Measurements from ENCODE around the gene STIL. TPM values are rescaled to one million over a fixed set of nuclear protein-coding genes. Genes with fewer than 3 reads are reported as not detected.
"Not testable (repeated sequence)": the region's sequence is repeated elsewhere in the genome, so short reads cannot be mapped to it uniquely, and the experiment has no call there.

Gene STIL
- total and polyA plus RNA-seq, 4 donors, result 0.26 to 20.5 (median 0.75) TPM

DNA sequence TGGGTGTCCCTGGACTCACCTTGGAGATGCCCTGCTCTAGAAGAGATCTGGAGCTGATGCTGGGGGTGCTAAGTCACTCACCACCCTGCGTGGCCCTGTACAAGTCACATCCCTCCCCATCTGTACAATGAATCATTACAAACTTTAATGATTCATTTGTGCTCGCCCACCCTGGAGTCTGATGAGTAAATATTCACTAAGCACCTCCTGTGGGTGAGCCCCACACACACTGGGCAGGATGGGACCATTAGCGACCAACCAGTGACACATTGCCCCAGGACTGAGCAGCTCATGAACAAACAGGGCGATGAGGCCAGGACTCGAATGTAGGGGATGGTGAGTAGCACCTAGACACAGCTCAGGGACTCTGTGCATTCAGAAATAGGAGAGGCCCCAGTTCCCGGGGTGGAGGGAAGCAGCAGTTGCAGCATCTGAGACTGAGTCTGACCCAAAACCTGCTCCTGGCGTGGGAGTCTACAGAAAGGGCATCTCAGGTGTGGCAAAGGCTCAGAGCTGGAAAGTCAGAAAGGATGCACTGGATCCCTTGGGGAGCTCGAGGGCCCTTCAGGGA lies 106.1 kb downstream of the STIL start (continued):
- TF ChIP-seq, protein P1, sequence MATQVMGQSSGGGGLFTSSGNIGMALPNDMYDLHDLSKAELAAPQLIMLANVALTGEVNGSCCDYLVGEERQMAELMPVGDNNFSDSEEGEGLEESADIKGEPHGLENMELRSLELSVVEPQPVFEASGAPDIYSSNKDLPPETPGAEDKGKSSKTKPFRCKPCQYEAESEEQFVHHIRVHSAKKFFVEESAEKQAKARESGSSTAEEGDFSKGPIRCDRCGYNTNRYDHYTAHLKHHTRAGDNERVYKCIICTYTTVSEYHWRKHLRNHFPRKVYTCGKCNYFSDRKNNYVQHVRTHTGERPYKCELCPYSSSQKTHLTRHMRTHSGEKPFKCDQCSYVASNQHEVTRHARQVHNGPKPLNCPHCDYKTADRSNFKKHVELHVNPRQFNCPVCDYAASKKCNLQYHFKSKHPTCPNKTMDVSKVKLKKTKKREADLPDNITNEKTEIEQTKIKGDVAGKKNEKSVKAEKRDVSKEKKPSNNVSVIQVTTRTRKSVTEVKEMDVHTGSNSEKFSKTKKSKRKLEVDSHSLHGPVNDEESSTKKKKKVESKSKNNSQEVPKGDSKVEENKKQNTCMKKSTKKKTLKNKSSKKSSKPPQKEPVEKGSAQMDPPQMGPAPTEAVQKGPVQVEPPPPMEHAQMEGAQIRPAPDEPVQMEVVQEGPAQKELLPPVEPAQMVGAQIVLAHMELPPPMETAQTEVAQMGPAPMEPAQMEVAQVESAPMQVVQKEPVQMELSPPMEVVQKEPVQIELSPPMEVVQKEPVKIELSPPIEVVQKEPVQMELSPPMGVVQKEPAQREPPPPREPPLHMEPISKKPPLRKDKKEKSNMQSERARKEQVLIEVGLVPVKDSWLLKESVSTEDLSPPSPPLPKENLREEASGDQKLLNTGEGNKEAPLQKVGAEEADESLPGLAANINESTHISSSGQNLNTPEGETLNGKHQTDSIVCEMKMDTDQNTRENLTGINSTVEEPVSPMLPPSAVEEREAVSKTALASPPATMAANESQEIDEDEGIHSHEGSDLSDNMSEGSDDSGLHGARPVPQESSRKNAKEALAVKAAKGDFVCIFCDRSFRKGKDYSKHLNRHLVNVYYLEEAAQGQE (IDR thresholded peaks at IDR 0.05), result no peak
- no peak for TF ChIP-seq GABPA (IDR thresholded peaks at IDR 0.05 in 1 of 2, conservative IDR thresholded peaks at IDR 0.05 in 1 of 2)
- no peak for TF ChIP-seq NR2F2 (IDR thresholded peaks at IDR 0.05)
- no peak for TF ChIP-seq FOXA2 (IDR thresholded peaks at IDR 0.05)

DNA sequence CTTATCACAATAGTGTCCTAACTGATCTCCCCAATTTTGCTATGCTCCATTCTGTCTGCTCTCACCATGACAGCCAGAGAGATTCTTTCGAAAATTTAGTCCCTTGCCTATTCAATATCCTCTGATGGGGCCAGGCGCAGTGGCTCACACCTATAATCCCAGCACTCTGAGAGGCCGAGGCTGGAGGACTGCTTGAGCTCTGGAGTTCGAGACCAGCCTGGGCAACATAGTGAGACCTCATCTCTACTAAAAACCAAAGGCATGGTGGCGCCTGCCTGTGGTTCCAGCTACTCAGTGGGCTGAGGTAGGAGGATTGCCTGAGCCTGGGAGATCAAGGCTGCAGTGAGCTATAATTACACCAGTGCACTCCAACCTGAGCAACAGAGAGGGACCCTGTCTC lies 108.0 kb downstream of the STIL start:
- H3K9ac ChIP-seq (ENCODE audit: low read depth in 1 of 2, low read length in 2 of 2), result no peak overlapping the region
- H3K4me1 ChIP-seq (ENCODE audit: control insufficient read depth in 4 of 4, insufficient read depth in 4 of 4, low read length in 3 of 4), result no peaks in the 10 kb centered on the region
- TF ChIP-seq HNF4G (IDR thresholded peaks at IDR 0.05), result no peak
- H3K36me3 ChIP-seq (ENCODE audit: control insufficient read depth in 4 of 4, insufficient read depth in 3 of 4, low read depth in 1 of 4, low read length in 3 of 4), result no peaks in the 10 kb centered on the region
- H3K27me3 ChIP-seq (ENCODE audit: control insufficient read depth in 4 of 4, insufficient read depth in 4 of 4, low read length in 3 of 4), result peaks cover 0 to 3% (median 0%) of the 10 kb centered on the region in 4 donors
- 90% methylated on average over 5 of the region's 5 CpGs for WGBS
- H3K27ac ChIP-seq (ENCODE audit: low read depth in 1 of 2, low read length in 2 of 2), result no peak overlapping the region
- DNase-seq (ENCODE audit: low spot score), result no peak
- H3K9me3 ChIP-seq (ENCODE audit: control insufficient read depth in 4 of 4, low read length in 3 of 4), result no peaks in the 10 kb centered on the region
- H3K4me3 ChIP-seq (ENCODE audit: low read depth in 1 of 3, low read length in 3 of 3), result no peak overlapping the region

DNA sequence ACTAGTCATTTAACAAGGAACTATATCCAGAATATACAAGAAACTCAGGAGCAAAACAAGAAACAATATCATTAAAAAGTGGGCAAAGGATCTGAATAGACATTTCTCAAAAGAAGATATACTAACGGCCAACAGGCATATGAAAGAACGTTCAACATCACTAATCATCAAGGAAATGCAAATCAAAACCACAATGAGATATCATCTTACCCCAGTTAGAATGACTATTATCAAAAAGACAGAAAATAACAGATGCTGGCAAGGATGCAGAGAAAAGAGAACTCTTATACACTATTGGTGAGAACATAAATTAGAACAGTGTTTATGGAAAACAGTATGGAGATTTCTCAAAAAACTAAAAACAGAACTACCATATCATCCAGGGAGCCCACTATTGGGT lies 110.4 kb downstream of the STIL start:
- H3K27ac ChIP-seq (ENCODE audit: low read depth in 1 of 2, low read length in 2 of 2); H3K9ac ChIP-seq (ENCODE audit: low read depth in 1 of 2, low read length in 2 of 2); H3K4me3 ChIP-seq (ENCODE audit: low read depth in 1 of 3, low read length in 3 of 3); DNase-seq (ENCODE audit: low spot score); H3K27me3 ChIP-seq (ENCODE audit: control insufficient read depth in 4 of 4, insufficient read depth in 4 of 4, low read length in 3 of 4); H3K9me3 ChIP-seq (ENCODE audit: control insufficient read depth in 4 of 4, low read length in 3 of 4); H3K4me1 ChIP-seq (ENCODE audit: control insufficient read depth in 4 of 4, insufficient read depth in 4 of 4, low read length in 3 of 4); H3K36me3 ChIP-seq (ENCODE audit: control insufficient read depth in 4 of 4, insufficient read depth in 3 of 4, low read depth in 1 of 4, low read length in 3 of 4): not testable (repeated sequence)
- 55% methylated on average over 2 of the region's 2 CpGs for WGBS

DNA sequence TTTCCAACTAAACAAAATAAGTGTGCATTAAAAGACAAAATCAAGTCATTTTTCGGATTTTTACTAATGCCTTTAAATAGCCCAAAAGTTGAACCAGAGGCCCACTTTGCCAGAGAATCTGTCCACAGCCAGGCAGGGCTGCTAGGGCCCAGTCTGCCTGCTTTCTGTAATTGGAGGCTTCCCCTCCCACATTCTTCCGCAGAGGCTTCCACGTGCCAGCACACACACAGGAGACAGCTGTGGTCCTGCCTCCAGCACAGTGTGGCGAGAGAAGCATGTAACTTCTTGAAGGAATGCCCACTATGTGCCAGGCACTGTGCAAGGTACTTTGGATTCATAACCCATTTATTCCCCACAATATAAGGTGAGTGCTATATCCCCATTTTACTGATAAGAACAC lies 112.8 kb downstream of the STIL start:
- Histone ChIP-seq H3K27me3 (ENCODE audit: control insufficient read depth in 4 of 4, insufficient read depth in 4 of 4, low read length in 3 of 4) (peaks cover 0 to 2% (median 0%) of the 10 kb centered on the region in 4 donors), H3K9me3 (ENCODE audit: control insufficient read depth in 4 of 4, low read length in 3 of 4) (no peaks in the 10 kb centered on the region)
- DNase-seq (ENCODE audit: low spot score), result no peak

More for the DNA sequence above, 112.8 kb downstream of the STIL start:
- Histone ChIP-seq H3K4me3 (ENCODE audit: low read depth in 1 of 3, low read length in 3 of 3) (no peak overlapping the region), H3K9ac (ENCODE audit: low read depth in 1 of 2, low read length in 2 of 2) (no peak overlapping the region), H3K27ac (ENCODE audit: low read depth in 1 of 2, low read length in 2 of 2) (no peak overlapping the region), H3K36me3 (ENCODE audit: control insufficient read depth in 4 of 4, insufficient read depth in 3 of 4, low read depth in 1 of 4, low read length in 3 of 4) (no peaks in the 10 kb centered on the region), H3K4me1 (ENCODE audit: control insufficient read depth in 4 of 4, insufficient read depth in 4 of 4, low read length in 3 of 4) (no peaks in the 10 kb centered on the region)
- 73% methylated on average over 4 of the region's 4 CpGs for WGBS
- no peak for TF ChIP-seq GABPA (IDR thresholded peaks at IDR 0.05 in 1 of 2, conservative IDR thresholded peaks at IDR 0.05 in 1 of 2)

Other genes starting within 250 kb of the STIL start
- under 1 TPM; 0.09 to 0.50 TPM for gene CYP4Z1, start 246.9 kb downstream of the STIL start, total RNA-seq
- under 1 TPM; 0.20 to 0.21 TPM for gene CYP4Z1, start 246.9 kb downstream of the STIL start, polyA plus RNA-seq
- 10 to 100 TPM; 18.3 to 66.9 TPM for gene CYP4A22, start 176.7 kb downstream of the STIL start, total RNA-seq
- gene CYP4A22, start 176.7 kb downstream of the STIL start, polyA plus RNA-seq, result 10 to 100 TPM; 64.6 to 95.7 TPM
- gene PDZK1IP1, start 124.1 kb downstream of the STIL start, total RNA-seq, result 1 to 10 TPM in 1 of 2 donors, under 1 TPM in 1; 0.75 to 1.1 TPM
- 1 to 10 TPM in 1 of 2 donors, under 1 TPM in 1; 0.89 to 2.2 TPM for gene PDZK1IP1, start 124.1 kb downstream of the STIL start, polyA plus RNA-seq
- 100 to 1,000 TPM in 1 of 2 donors, 1 to 10 TPM in 1; 3.5 to 184 TPM for gene TAL1, start 81.9 kb downstream of the STIL start, total RNA-seq
- gene TAL1, start 81.9 kb downstream of the STIL start, polyA plus RNA-seq, result 1 to 10 TPM in 1 of 2 donors, under 1 TPM in 1; 0.79 to 1.2 TPM
- 100 to 1,000 TPM in 1 of 2 donors, 10 to 100 TPM in 1; 66.8 to 146 TPM for gene CMPK1, start 19.6 kb upstream of the STIL start, total RNA-seq
- gene CMPK1, start 19.6 kb upstream of the STIL start, polyA plus RNA-seq, result 10 to 100 TPM; 74.5 to 99.5 TPM
- not detected for gene FOXE3, start 102.1 kb upstream of the STIL start, total RNA-seq
- not detected for gene FOXE3, start 102.1 kb upstream of the STIL start, polyA plus RNA-seq
- under 1 TPM; 0.05 to 0.08 TPM for gene FOXD2, start 123.9 kb upstream of the STIL start, total RNA-seq
- gene FOXD2, start 123.9 kb upstream of the STIL start, polyA plus RNA-seq, result under 1 TPM in 1 of 2 donors, not detected in 1; 0.17 TPM

All from liver (tissue), 9 donors.